Gastroesophageal sphincter (tissue), 4 donors: Measurements from ENCODE around the gene PANX2. TPM values are rescaled to one million over a fixed set of nuclear protein-coding genes. Genes with fewer than 3 reads are reported as not detected.

Source experiments
- ATAC-seq: fragments of 150-250 bp; one replicate; pipeline ENCODE4 v1.9.1; 2016; ENCODE audit warnings: mild to moderate bottlenecking, moderate library complexity
- H3K27ac ChIP-seq, 4 donors: fragments of 200-600 bp; sonication (generic) in 3 of 4; 1 replicate in 3 of 4; 2 replicates in 1 of 4; pipeline ENCODE4 v1.5.1; 2016 to 2019
- H3K27me3 ChIP-seq: fragments of 200-600 bp; sonication (generic); one replicate; pipeline ENCODE4 v1.5.1; 2019
- H3K36me3 ChIP-seq, 2 donors: fragments of 200-600 bp; sonication (generic); one replicate each; pipeline ENCODE4 v1.5.1; 2019; ENCODE audit warnings: control low read depth in 1 of 2
- H3K4me1 ChIP-seq, 3 donors: fragments of 200-600 bp; sonication (generic); 1 replicate in 2 of 3; 2 replicates in 1 of 3; pipeline ENCODE4 v1.5.1; 2016 to 2019; ENCODE audit warnings: control low read depth in 2 of 3
- H3K4me3 ChIP-seq, 2 donors: fragments of 200-600 bp; sonication (generic); one replicate each; pipeline ENCODE4 v1.5.1; 2019; ENCODE audit warnings: mild to moderate bottlenecking in 1 of 2, moderate library complexity in 1 of 2
- H3K9me3 ChIP-seq, 3 donors: fragments of 200-600 bp; sonication (generic); one replicate each; pipeline ENCODE4 v1.5.1; 2017 to 2019; ENCODE audit warnings: control low read depth in 2 of 3
- EP300 ChIP-seq: sonication (generic); formaldehyde crosslinking; IDR thresholded peaks from one replicate; pipeline ENCODE4 v1.6.1; 2017; ENCODE audit warnings: antibody characterized with exemption, mild to moderate bottlenecking
- POLR2A ChIP-seq, 2 donors: fragments of 450-650 bp; IDR thresholded peaks; one replicate each; pipeline ENCODE4 v1.6.1; 2017; ENCODE audit warnings: antibody characterized with exemption in 2 of 2, mild to moderate bottlenecking in 2 of 2, moderate library complexity in 1 of 2
- POLR2AphosphoS5 ChIP-seq: sonication (generic); formaldehyde crosslinking; IDR thresholded peaks from one replicate; pipeline ENCODE4 v1.6.1; 2017; ENCODE audit warnings: antibody characterized with exemption
- WGBS, 2 donors: methylation state at CpG; one replicate each; pipeline ENCODE4 v1.1.5; 2018; ENCODE audit warnings: low coverage in 1 of 2; 5-methylcytosine and 5-hydroxymethylcytosine counted together
- total RNA-seq, 4 donors: library from RNA; depleted of rRNA; stranded (reverse); fragments of >200 nt; gene quantifications; one replicate each; pipeline ENCODE4 v1.1.0, GENCODE V29; 2016
- TF ChIP-seq, protein P1 (sequence below), 4 experiments: fragments of 200-600 bp in 2 of 4; fragments of 450-650 bp in 2 of 4; sonication (generic) in 1 of 4; IDR thresholded peaks; one replicate each; pipeline ENCODE4 v1.5.1; 2017 to 2019; ENCODE audit warnings: antibody characterized with exemption in 4 of 4, mild to moderate bottlenecking in 2 of 4, moderate library complexity in 2 of 4

PANX2 gene
- total RNA-seq, 4 donors from 2014 or later: 0.13 to 0.46 TPM; not detected in 2

DNA sequence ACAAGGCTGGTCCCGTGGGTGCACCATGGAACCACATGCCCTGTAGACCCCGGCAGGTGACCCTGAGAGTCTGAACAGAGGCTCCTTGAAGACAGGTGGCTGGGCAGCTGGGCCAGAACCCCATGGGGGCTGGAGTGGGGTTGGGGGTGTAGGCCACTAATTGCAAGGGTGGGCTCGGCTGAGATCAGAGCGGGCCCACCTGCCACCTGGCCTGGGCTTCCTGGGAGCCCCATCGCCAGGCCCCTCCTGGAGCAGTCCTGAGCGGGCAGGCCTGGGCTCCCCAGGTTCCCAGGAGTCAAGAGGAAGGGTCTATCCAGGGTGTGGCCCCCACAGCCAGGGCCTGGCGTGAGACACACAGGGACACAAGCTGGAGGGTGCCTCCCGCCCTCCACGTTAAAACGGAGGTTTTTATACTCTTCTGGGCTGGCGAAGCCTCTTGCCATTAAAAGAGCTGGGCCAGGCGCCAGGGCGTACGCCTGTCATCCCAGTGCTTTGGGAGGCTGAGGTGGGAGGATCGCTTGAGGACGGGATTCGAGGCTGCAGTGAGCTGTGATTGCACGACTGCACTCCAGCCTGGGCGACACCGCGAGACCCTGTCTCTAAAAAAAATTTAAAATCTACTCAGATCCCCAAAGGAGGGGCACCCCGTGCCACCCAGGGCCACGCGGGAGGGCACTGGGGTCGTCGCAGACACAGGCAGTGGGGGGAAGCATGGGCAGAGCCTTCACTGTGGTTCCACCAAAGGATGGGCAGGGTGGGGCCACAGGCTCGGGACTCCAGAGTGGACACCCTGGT, 10.4 kb downstream of the PANX2 start:
- H3K27me3 ChIP-seq: peaks cover 53% of the 10 kb centered on the region
- H3K4me1 ChIP-seq: peaks cover 0 to 21% (median 7%) of the 10 kb centered on the region in 3 donors
- TF ChIP-seq POLR2A (IDR thresholded peaks at IDR 0.05) (no peak), POLR2AphosphoS5 (no peak), EP300 (no peak)
- TF ChIP-seq, protein P1, sequence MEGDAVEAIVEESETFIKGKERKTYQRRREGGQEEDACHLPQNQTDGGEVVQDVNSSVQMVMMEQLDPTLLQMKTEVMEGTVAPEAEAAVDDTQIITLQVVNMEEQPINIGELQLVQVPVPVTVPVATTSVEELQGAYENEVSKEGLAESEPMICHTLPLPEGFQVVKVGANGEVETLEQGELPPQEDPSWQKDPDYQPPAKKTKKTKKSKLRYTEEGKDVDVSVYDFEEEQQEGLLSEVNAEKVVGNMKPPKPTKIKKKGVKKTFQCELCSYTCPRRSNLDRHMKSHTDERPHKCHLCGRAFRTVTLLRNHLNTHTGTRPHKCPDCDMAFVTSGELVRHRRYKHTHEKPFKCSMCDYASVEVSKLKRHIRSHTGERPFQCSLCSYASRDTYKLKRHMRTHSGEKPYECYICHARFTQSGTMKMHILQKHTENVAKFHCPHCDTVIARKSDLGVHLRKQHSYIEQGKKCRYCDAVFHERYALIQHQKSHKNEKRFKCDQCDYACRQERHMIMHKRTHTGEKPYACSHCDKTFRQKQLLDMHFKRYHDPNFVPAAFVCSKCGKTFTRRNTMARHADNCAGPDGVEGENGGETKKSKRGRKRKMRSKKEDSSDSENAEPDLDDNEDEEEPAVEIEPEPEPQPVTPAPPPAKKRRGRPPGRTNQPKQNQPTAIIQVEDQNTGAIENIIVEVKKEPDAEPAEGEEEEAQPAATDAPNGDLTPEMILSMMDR (IDR thresholded peaks at IDR 0.05): no peak
- H3K27ac ChIP-seq: no peak overlapping the region
- no peak overlapping the region for H3K4me3 ChIP-seq
- H3K36me3 ChIP-seq: no peaks in the 10 kb centered on the region
- no peaks in the 10 kb centered on the region for H3K9me3 ChIP-seq
- ATAC-seq: no peak
- 50% methylated on average over 1 of the region's 27 CpGs; no CpG with 5 or more reads in 1 of the 2 donors for WGBS, 2 donors

- Histone ChIP-seq H3K27me3 (peaks cover 38% of the 10 kb centered on the region), H3K4me1 (peaks cover 0 to 35% (median 14%) of the 10 kb centered on the region in 3 donors), H3K36me3 (no peaks in the 10 kb centered on the region), H3K27ac (no peak overlapping the region), H3K9me3 (no peaks in the 10 kb centered on the region), H3K4me3 (no peak overlapping the region)
- 20% methylated on average over 1 of the region's 31 CpGs; no CpG with 5 or more reads in 1 of the 2 donors for WGBS, 2 donors
- ATAC-seq: no peak
- no peak for TF ChIP-seq EP300
- no peak for TF ChIP-seq POLR2AphosphoS5
- TF ChIP-seq POLR2A (IDR thresholded peaks at IDR 0.05): no peak
- TF ChIP-seq, protein P1 (IDR thresholded peaks at IDR 0.05): no peak
Measured at GRCh38 chr22:50182176-50183081, 11.9 kb downstream of the PANX2 start.

DNA sequence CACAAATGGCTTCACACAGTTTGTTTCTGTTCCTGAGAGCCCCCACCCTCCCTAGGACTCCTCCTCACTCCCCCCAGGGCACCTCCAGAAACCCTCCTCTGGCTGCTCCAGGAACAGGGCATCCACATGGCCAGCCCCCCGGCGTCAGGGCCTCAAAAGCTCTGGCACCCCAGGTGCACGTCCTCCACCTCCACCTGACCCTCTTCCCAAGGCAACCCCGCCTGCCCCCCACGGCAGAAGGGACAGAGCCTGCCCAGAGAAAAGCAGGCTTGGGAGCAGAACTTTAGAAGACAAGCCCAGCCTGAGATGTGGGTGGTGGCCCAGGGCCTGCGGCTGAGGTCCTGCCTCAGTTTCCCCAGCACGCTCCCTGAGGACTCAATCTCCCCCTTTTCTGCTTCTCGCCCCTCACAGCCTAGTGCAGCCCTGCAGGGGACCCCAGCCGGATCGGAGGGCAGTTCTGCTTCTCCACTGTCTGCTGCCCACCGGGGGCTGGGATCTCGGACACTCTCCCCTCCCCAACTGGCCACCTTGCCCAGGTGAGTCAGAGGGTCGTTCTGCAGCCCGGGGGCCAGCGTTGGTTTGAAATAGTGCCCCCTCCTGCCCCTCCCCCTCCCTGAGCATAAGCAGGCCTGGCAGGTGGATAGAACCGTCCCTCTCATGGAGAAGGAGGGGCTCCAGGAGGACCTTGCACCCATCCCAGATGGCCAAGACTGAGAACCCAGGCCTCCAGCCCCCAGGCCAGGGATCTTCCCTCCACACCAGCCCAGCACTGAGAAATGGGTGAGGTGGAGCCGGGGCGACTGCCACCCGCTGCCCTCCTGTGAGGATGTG, 12.8 kb downstream of the PANX2 start:
- WGBS, 2 donors: 45% methylated on average over 4 of the region's 19 CpGs; no CpG with 5 or more reads in 1 of the 2 donors
- TF ChIP-seq, protein P1 (IDR thresholded peaks at IDR 0.05): no peak
- TF ChIP-seq EP300: no peak
- TF ChIP-seq POLR2AphosphoS5: no peak
- no peak for TF ChIP-seq POLR2A (IDR thresholded peaks at IDR 0.05)
- ATAC-seq: no peak
- Histone ChIP-seq H3K36me3 (no peaks in the 10 kb centered on the region), H3K27ac (peak overlapping the region in 2 of 4 donors; percentile 33 to 84), H3K27me3 (peaks cover 29% of the 10 kb centered on the region), H3K9me3 (no peaks in the 10 kb centered on the region), H3K4me3 (no peak overlapping the region), H3K4me1 (peaks cover 0 to 42% (median 15%) of the 10 kb centered on the region in 3 donors)

GRCh38 chr22:50184004-50184901, 13.7 kb downstream of the PANX2 start:
- H3K9me3 ChIP-seq: no peaks in the 10 kb centered on the region
- ATAC-seq: peak; percentile 44
- no peaks in the 10 kb centered on the region for H3K36me3 ChIP-seq
- peaks cover 0 to 51% (median 19%) of the 10 kb centered on the region in 3 donors for H3K4me1 ChIP-seq
- WGBS, 2 donors: 0 to 70% methylated on average over 1 to 2 of the region's 32 CpGs
- peak overlapping the region in 3 of 4 donors; percentile 35 to 84 (median 50) for H3K27ac ChIP-seq
- TF ChIP-seq POLR2AphosphoS5 (no peak), POLR2A (IDR thresholded peaks at IDR 0.05) (no peak), EP300 (no peak)
- TF ChIP-seq, protein P1 (IDR thresholded peaks at IDR 0.05): no peak
- H3K4me3 ChIP-seq: peak overlapping the region in 1 of 2 donors; percentile 82
- H3K27me3 ChIP-seq: peaks cover 20% of the 10 kb centered on the region
